Measurements from ENCODE around the gene GHR. TPM values are rescaled to one million over a fixed set of nuclear protein-coding genes. Genes with fewer than 3 reads are reported as not detected.

The GHR gene
- 100 to 1,000 TPM in 1 of 4 donors, 10 to 100 TPM in 3; 38.9 to 105 (median 74.8) TPM for total RNA-seq

DNA sequence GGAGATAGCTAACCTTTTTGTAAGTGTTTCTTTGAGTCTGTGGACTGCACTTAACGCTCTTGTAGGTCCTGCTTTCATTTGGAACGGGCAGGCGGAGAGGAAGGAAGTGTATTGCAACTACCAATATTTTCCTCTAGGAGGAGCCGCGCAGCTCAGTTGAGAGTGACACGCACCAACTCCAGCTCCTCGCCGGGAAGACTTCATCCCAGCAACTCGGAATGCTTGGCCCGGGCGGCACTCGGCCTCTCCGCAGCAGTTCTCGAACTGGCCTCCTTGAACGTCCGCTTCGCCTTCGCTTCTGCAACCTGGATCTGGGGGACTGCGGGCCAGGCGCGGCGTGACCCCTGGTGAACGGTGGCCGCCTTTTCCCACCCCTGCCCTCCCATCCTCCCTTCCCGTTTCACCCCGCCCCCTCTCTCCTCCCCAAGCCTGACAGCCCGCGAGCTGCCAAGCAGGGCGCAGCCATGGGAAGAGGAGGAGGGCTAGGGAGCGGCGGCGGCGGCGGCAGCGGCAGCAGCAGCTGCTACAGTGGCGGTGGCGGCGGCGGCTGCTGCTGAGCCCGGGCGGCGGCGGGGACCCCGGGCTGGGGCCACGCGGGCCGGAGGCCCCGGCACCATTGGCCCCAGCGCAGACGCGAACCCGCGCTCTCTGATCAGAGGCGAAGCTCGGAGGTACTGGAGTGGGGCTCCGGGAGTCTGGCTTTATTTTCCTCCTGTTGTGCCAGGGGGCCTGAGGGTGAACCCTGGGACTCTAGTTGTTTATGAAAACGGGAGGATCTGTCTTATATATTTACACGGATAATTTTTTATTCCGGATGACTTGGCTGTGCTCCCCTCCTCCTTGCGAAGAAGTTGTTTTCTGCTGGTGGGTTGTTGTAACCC is at the start of gene GHR:
Gene GHR, plus strand, starts transcription at position 155 of the 881 bp plus-strand sequence. CDS start 142,436 bp downstream, outside the sequence.
- Histone ChIP-seq H3K9me3 (no peaks in the 10 kb centered on the region), H3K4me3 (peak within 1 kb of the TSS; percentile 62 to 90 (median 80)), H3K27me3 (no peaks in the 10 kb centered on the region), H3K27ac (peak within 1 kb of the TSS; percentile 71 to 90 (median 85)), H3K36me3 (no peaks in the 10 kb centered on the region), H3K4me1 (peaks cover 28 to 30% of the 10 kb centered on the region in 2 donors)
- DNase-seq (peak; percentile 86 to 87), ATAC-seq (peak; percentile 86 to 91)
- TF ChIP-seq POLR2A (IDR thresholded peaks at IDR 0.05) = peak in 1 of 2 donors; percentile 31
- TF ChIP-seq, protein P1, sequence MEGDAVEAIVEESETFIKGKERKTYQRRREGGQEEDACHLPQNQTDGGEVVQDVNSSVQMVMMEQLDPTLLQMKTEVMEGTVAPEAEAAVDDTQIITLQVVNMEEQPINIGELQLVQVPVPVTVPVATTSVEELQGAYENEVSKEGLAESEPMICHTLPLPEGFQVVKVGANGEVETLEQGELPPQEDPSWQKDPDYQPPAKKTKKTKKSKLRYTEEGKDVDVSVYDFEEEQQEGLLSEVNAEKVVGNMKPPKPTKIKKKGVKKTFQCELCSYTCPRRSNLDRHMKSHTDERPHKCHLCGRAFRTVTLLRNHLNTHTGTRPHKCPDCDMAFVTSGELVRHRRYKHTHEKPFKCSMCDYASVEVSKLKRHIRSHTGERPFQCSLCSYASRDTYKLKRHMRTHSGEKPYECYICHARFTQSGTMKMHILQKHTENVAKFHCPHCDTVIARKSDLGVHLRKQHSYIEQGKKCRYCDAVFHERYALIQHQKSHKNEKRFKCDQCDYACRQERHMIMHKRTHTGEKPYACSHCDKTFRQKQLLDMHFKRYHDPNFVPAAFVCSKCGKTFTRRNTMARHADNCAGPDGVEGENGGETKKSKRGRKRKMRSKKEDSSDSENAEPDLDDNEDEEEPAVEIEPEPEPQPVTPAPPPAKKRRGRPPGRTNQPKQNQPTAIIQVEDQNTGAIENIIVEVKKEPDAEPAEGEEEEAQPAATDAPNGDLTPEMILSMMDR (IDR thresholded peaks at IDR 0.05 in 4 of 5, conservative IDR thresholded peaks at IDR 0.05 in 1 of 5) = peak; percentile 72 to 89 (median 84)
- in situ Hi-C loops (cut with MboI; ENCODE audit: low sequenced_read_pairs in 4 of 4) = loop anchor here in 2 of 4 donors (10.0 to 25.0 kb wide), 4 partner anchors 161 to 464 kb away; partner anchors contain the start of gene CCDC152 (in 1 of the 2)
- intact Hi-C loops (cut with DNase I; ENCODE audit: low total_unique reads) = loop anchor here (1.0 to 10.0 kb wide), 8 partner anchors 74 to 519 kb away; partner anchors contain the start of genes RIMOC1 and SELENOP

DNA sequence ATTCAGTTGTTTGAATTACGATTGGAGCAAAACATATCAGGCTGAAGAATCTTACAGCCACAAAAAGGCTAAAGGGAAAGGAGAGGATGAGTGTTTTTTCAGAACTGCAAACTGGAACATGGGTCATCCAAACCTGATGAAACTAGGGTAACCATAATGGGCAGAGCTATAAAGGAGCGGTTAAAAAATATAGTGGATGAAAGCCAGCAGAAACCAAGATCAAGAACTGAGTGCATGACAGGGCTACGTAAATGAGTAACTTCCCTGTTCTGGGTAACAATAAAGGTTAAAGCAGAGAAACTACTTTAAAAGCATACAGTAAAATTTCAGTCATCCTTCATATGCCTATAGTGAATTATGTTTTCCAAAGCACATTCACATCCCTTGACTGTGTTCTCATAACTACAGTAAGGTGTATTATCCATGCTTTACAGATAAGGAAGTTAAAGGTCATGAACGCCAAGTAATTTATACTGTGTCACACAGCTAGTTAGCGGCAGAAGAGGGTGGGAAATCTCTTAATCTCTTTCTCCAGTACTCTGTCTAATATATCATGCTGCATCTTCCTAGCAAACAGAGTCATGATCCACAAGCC is 48.5 kb upstream of the GHR start:
- Histone ChIP-seq H3K9me3 (no peaks in the 10 kb centered on the region), H3K4me1 (no peaks in the 10 kb centered on the region), H3K4me3 (no peak overlapping the region), H3K27ac (no peak overlapping the region), H3K27me3 (no peaks in the 10 kb centered on the region), H3K36me3 (no peaks in the 10 kb centered on the region)
- in situ Hi-C loops (cut with MboI; ENCODE audit: low sequenced_read_pairs in 4 of 4) = no loop called here
- TF ChIP-seq, protein P1 (IDR thresholded peaks at IDR 0.05 in 4 of 5, conservative IDR thresholded peaks at IDR 0.05 in 1 of 5) = no peak
- TF ChIP-seq POLR2A (IDR thresholded peaks at IDR 0.05) = no peak
- ATAC-seq = no peak
- DNase-seq = no peak
- intact Hi-C loops (cut with DNase I; ENCODE audit: low total_unique reads) = no loop called here

DNA sequence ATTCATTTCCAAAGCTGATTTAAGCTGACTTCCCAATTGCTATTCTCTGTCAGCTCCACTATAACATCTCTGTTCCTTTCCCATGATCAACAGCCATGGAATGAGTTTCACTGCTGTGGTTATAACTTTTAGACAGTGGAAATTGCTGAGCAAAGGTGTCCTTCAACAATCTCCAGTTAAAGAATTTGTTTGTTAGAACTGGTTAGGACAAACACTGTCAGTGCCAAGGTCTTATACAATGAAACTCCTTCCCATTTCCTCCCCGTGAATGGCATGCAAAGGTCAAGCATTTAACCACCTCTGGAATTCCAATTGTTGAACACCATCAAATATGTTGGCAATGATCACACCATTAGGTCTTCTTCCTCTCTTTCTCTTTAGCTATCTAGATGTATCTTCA is 45.7 kb upstream of the GHR start:
- Histone ChIP-seq H3K27ac (no peak overlapping the region), H3K27me3 (no peaks in the 10 kb centered on the region), H3K9me3 (no peaks in the 10 kb centered on the region), H3K36me3 (no peaks in the 10 kb centered on the region), H3K4me3 (no peak overlapping the region), H3K4me1 (no peaks in the 10 kb centered on the region)
- intact Hi-C loops (cut with DNase I; ENCODE audit: low total_unique reads) (no loop called here), in situ Hi-C loops (cut with MboI; ENCODE audit: low sequenced_read_pairs in 4 of 4) (no loop called here)
- no peak for DNase-seq
- ATAC-seq = no peak
- no peak for TF ChIP-seq POLR2A (IDR thresholded peaks at IDR 0.05)
- TF ChIP-seq, protein P1 (IDR thresholded peaks at IDR 0.05 in 4 of 5, conservative IDR thresholded peaks at IDR 0.05 in 1 of 5) = no peak

DNA sequence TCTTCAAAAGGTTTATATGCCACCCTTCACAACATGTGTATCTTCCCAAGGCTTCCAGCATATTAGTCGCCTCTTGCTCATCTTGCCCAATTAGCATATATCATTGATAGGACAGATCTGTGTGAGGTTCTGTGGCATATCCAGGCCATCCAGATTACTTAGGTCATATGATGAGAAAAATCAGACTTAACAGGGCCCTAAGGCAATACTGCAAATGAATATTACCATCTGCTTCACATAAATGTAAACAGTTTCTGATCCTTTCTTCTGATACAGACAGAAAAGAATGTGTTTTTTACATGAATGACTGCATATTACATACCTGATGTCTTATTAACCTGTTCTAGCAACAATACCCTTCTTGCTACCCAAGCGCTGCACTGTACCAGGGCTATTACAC is 41.3 kb upstream of the GHR start:
- no peak for ATAC-seq
- H3K27ac ChIP-seq = no peak overlapping the region
- H3K4me1 ChIP-seq = no peaks in the 10 kb centered on the region
- DNase-seq = no peak
- no peak overlapping the region for H3K4me3 ChIP-seq
- in situ Hi-C loops (cut with MboI; ENCODE audit: low sequenced_read_pairs in 4 of 4) = no loop called here
- intact Hi-C loops (cut with DNase I; ENCODE audit: low total_unique reads) = no loop called here
- H3K27me3 ChIP-seq = no peaks in the 10 kb centered on the region
- no peaks in the 10 kb centered on the region for H3K9me3 ChIP-seq
- TF ChIP-seq POLR2A (IDR thresholded peaks at IDR 0.05) = no peak
- TF ChIP-seq, protein P1 (IDR thresholded peaks at IDR 0.05 in 4 of 5, conservative IDR thresholded peaks at IDR 0.05 in 1 of 5) = no peak
- no peaks in the 10 kb centered on the region for H3K36me3 ChIP-seq
